NB4 (cell line): ENCODE measurements around the gene GNAO1.

ENCODE experiments used
- DNase-seq: peaks from one replicate; pipeline ENCODE4 v3.0.0; 2010; ENCODE audit warnings: low read depth
- H3K4me3 ChIP-seq: one replicate; pipeline ENCODE4 v1.5.1; 2011; ENCODE audit warnings: mild to moderate bottlenecking, low read depth, low read length, moderate library complexity
- MYC ChIP-seq: IDR thresholded peaks from 2 replicates; pipeline ENCODE4 v1.6.1; 2011; ENCODE audit warnings: low read depth, low read length
- POLR2A ChIP-seq: IDR thresholded peaks from 2 replicates; pipeline ENCODE4 v1.6.1; 2011; ENCODE audit warnings: mild to moderate bottlenecking; ENCODE audit not compliant: insufficient read length; ENCODE audit errors: extremely low read depth
- TF ChIP-seq, protein P1 (sequence below): IDR thresholded peaks from one replicate; pipeline ENCODE4 v1.5.1; 2012; ENCODE audit warnings: low read depth, low read length
- TF ChIP-seq, protein P2 (sequence below): IDR thresholded peaks from 2 replicates; pipeline ENCODE4 v1.6.1; 2011; ENCODE audit warnings: low read depth, low read length

GNAO1 gene

DNA sequence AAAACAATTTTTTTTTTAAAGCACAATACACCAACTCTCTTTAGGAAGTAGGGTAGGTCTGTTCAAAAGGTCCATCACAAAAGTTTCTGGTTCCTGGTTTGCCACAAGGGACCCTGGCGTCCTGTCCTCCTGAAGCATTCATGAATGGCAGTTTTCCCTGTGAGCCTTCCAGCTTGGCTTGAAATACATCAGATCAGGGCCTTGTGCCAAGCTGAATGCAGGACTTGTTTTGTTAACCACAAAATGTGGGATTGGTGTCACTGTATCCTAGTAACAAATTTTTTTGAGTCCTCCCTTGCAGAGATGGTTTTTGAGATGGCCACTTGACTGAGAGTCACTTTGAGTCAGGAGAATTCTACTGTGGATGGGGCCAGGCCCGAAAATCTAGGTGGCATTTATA, 3.9 kb downstream of the GNAO1 start:
- DNase-seq = no peak
- no peak overlapping the region for H3K4me3 ChIP-seq
- TF ChIP-seq POLR2A (no peak), MYC (no peak)
- TF ChIP-seq, protein P1, sequence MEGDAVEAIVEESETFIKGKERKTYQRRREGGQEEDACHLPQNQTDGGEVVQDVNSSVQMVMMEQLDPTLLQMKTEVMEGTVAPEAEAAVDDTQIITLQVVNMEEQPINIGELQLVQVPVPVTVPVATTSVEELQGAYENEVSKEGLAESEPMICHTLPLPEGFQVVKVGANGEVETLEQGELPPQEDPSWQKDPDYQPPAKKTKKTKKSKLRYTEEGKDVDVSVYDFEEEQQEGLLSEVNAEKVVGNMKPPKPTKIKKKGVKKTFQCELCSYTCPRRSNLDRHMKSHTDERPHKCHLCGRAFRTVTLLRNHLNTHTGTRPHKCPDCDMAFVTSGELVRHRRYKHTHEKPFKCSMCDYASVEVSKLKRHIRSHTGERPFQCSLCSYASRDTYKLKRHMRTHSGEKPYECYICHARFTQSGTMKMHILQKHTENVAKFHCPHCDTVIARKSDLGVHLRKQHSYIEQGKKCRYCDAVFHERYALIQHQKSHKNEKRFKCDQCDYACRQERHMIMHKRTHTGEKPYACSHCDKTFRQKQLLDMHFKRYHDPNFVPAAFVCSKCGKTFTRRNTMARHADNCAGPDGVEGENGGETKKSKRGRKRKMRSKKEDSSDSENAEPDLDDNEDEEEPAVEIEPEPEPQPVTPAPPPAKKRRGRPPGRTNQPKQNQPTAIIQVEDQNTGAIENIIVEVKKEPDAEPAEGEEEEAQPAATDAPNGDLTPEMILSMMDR = no peak
- TF ChIP-seq, protein P2, sequence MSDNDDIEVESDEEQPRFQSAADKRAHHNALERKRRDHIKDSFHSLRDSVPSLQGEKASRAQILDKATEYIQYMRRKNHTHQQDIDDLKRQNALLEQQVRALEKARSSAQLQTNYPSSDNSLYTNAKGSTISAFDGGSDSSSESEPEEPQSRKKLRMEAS = no peak

DNA sequence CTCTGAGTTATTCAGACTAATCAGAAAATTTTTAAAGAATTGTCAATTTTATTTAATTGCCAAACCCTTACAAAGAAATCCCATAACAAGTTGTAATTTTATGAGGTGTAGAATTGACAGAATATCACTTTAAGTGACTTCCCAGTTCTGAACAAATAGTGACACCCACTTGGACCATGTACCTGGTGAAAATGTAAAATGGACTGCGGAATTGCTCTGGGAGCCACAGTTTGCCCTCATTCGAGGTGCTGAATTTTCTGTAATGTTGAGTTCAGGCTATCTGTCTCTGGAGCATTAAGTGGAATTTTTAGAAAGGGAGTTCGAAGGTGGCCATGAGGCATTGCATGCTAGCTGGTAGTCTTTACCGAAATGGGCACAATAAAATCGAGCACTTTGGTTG, 5.1 kb downstream of the GNAO1 start:
- no peak for DNase-seq
- no peak overlapping the region for H3K4me3 ChIP-seq
- TF ChIP-seq, protein P2 = no peak
- TF ChIP-seq POLR2A (no peak), MYC (no peak)
- TF ChIP-seq, protein P1 = no peak

DNA sequence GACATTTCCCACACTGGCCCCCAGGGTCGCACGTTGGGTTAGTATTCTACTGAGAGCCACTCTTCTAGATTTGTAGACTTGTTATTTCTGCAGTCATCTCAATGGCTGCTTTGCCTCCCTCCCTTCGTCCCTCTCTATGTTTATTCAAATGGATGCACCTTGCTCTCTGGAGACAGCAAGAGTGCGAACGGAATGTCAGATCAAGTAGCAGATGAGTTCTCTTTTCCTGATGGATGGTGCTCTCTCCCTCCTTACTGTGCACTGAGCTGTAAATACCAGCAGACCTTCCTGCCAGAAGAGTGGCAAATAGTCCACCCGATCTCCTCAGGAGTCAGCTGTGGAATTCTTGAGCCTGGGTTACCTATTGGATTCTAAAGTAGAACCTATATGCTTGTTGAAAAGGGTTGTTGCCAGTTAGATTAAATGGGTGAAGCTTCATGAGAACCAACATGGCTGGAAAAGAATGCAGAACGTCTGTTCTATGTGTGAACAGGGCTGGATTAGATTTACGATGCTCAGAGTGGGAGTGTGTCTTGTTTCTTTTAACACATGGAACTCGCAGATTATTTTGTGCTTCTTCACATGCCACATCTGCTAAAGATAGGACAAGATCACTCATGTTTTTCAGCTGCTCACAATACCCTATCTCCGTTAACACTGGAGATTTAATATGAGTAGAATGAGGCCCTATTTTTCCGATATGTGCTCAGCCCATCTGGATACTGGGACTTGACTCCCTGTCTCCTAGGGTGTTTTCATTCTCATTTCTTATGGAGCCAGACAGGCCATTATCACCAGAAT, 6.1 kb downstream of the GNAO1 start:
- TF ChIP-seq POLR2A = no peak
- TF ChIP-seq MYC = no peak
- TF ChIP-seq, protein P1 = no peak
- TF ChIP-seq, protein P2 = no peak

DNA sequence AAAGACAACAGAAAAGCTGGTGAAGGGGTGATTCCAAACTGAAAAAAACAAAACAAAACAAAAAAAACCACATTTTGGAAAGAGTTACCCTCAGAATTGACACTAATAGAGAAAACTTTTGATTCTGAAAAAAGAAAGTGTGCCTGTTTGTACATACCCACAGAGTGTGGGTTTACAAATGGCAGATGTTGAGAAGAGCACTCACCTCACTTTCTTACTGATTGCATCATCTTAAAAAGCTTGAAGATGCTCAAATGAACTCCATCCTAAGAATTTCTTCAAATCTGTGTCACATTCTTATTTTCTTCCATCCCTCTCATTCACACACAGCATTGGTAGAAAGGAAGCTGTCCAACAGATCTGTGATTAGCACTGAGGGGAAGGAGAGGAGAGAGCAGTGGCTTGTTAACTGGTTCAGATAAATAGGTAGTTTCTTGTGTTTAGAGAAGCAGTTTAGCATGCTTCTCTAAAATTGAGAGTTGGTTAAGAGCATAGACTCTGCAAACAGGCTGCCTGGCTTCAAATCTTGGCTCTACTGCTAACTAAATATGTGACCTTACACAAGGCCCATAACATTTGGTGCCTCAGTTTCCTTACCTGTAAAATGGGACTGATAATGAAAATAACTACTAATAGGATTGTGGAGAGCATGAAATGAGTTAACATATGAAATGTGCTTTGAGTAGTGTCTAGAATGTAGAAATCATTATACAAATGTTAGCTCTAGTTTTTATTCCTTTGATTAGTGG, 6.9 kb downstream of the GNAO1 start:
- DNase-seq = no peak
- TF ChIP-seq MYC = no peak
- TF ChIP-seq POLR2A = no peak
- TF ChIP-seq, protein P1 = no peak
- TF ChIP-seq, protein P2 = no peak
- no peak overlapping the region for H3K4me3 ChIP-seq

More for the DNA sequence above, 6.1 kb downstream of the GNAO1 start:
- no peak overlapping the region for H3K4me3 ChIP-seq
- no peak for DNase-seq

DNA sequence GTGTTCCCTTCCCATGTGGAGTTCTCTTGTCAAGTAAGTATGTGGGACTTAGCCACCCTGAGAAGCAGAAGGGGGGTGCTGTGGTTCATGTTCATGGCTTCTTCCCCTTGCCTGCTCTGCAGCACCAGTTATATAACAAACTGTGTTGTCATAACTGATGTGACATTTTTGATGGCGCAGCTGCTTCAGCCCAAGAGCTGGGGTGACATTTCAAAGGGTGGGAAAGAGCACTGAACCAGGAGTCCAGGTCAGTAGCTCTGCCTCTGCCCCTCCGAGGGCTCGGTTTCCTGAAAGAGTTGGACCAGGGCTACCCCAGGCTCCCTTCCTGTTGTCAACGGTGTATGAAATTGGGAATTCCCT, 7.4 kb downstream of the GNAO1 start:
- no peak for DNase-seq
- no peak overlapping the region for H3K4me3 ChIP-seq
- TF ChIP-seq, protein P2 = no peak
- TF ChIP-seq MYC (no peak), POLR2A (no peak)
- TF ChIP-seq, protein P1 = no peak
